Left lung (tissue), 10 donors: ENCODE results near the gene SYT5. TPM values are rescaled to one million over a fixed set of nuclear protein-coding genes. Genes with fewer than 3 reads are reported as not detected.

Source experiments
- ATAC-seq: fragments of 200-7000 bp; cut with Tn5 transposase; one replicate; pipeline ENCODE4 v1.9.1; 2020; ENCODE audit warnings: moderate library complexity
- DNase-seq, 4 donors: peaks; one replicate each; pipeline ENCODE4 v3.0.0-alpha.2; 2013 to 2020
- H3K27ac ChIP-seq, 2 donors: fragments of 200-600 bp; sonication (generic) in 1 of 2; one replicate each; pipeline versions ENCODE4 v1.5.0 to v1.8.0; 2020 to 2021
- H3K27me3 ChIP-seq, 2 donors: fragments of 200-600 bp; sonication (generic) in 1 of 2; one replicate each; pipeline versions ENCODE4 v1.5.0 to v1.8.0; 2020 to 2021
- H3K36me3 ChIP-seq, 2 donors: fragments of 200-600 bp; sonication (generic) in 1 of 2; one replicate each; pipeline versions ENCODE4 v1.5.0 to v1.8.0; 2020 to 2021
- H3K4me1 ChIP-seq, 2 donors: fragments of 200-600 bp; one replicate each; pipeline ENCODE4 v1.8.0; 2021
- H3K4me3 ChIP-seq, 2 donors: fragments of 200-600 bp; sonication (generic) in 1 of 2; one replicate each; pipeline versions ENCODE4 v1.5.0 to v1.8.0; 2020 to 2021; ENCODE audit warnings: mild to moderate bottlenecking in 1 of 2
- H3K9me3 ChIP-seq, 2 donors: fragments of 200-600 bp; sonication (generic) in 1 of 2; one replicate each; pipeline versions ENCODE4 v1.5.0 to v1.8.0; 2020 to 2021
- CTCF ChIP-seq, 2 donors: fragments of 200-600 bp; sonication (generic) in 1 of 2; IDR thresholded peaks; one replicate each; pipeline versions ENCODE4 v1.5.0 to v1.8.0; 2021; ENCODE audit warnings: antibody characterized with exemption in 2 of 2
- intact Hi-C, 2 donors: fragments of 100-400 bp; cut with DNase I; formaldehyde crosslinking; loops; one replicate each; pipeline versions ENCODE4 v1.11.2 to v1.14.2; 2022
- polyA plus RNA-seq, 6 donors: library from polyadenylated mRNA; unstranded; fragments of 120-200 nt; gene quantifications; one replicate each; pipeline ENCODE4 v1.2.1, GENCODE V29; 2013; ENCODE audit not compliant: insufficient read length in 6 of 6
- total RNA-seq, 2 donors: library from RNA; stranded (reverse); fragmentation: NEBNext Ultra II Directional; extraction: Animal tissue kit (Norgen Biotek cat#: 25700); gene quantifications; one replicate each; pipeline ENCODE4 v1.2.1, GENCODE V29; 2021
- donor health status: DM: no; HTN: yes; CAD: no.
- donor health status: DM: no; HTN: no; CAD: no.

SYT5 gene
- total and polyA plus RNA-seq, 8 donors = 0.61 to 1.5 (median 0.94) TPM; not detected in 2

DNA sequence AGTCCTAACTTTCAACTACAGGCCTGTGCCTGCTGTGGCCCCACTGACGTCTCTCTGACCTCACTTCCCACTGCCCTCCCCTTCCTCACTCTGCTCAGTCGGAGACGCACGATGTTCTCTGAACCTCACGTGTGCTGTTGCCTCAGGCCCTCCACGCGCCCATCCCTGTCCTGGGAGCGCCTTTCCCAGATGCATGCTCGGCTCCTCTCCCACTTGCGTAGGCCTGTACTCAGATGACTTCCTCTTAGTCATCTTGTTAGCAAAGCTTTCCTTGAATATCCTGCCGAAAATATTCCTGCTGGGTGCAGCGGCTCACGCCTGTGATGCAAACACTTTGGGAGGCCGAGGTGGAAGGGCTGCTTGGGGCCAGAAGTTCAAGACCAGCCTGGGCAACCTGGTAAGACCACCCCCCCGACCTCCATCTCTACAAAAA, 9.3 kb upstream of the SYT5 start:
- Histone ChIP-seq H3K4me3 (no peak overlapping the region), H3K36me3 (no peaks in the 10 kb centered on the region), H3K9me3 (no peaks in the 10 kb centered on the region), H3K27me3 (peaks cover 0 to 53% of the 10 kb centered on the region in 2 donors), H3K27ac (no peak overlapping the region), H3K4me1 (no peaks in the 10 kb centered on the region)
- no peak for DNase-seq
- no peak for TF ChIP-seq CTCF (IDR thresholded peaks at IDR 0.05)
- intact Hi-C loops = no loop called here
- ATAC-seq = peak; percentile 29

DNA sequence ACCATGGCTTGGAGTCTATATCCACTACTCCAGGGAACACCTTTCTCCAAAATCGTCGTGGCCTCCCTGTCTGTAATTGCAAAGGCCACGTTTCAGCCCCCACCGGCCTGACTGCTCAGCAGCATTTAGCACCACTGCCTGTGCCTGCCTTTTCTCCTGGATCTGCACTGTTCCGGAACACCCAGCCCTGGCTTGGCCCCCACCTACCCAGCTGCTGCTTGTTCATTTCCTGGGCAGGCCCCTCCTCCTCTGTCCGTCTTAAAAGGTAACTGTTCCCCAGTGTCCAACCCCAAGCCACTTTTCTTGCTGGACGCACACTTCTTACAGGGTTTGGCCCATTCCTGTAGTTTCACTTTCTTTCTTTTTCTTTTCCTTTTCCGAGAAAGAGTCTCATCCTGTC, 8.5 kb upstream of the SYT5 start:
- Histone ChIP-seq H3K9me3 (no peaks in the 10 kb centered on the region), H3K4me3 (no peak overlapping the region), H3K4me1 (no peaks in the 10 kb centered on the region), H3K27me3 (peaks cover 0 to 54% of the 10 kb centered on the region in 2 donors), H3K27ac (no peak overlapping the region), H3K36me3 (no peaks in the 10 kb centered on the region)
- no peak for DNase-seq
- no peak for TF ChIP-seq CTCF (IDR thresholded peaks at IDR 0.05)
- intact Hi-C loops = no loop called here
- no peak for ATAC-seq

DNA sequence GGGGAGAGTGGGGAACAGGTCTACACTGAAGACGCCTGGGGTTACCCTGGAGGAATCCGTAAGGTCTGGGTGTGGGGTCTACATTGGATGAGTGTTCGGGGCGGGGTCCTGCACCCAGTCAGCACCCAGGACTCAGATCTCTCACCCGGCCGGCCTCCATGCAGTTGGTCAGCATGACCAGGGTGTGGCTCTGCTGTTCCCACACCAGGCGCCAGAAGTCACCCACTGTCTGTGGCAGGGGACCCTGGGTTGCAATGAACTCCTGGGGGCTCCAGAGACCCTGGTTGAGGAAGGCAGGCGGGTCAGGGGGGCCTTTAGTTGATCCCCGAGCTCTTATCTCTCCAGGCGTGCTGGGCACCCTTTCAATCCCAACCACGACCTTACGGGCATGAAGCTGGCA, 6.0 kb upstream of the SYT5 start:
- Histone ChIP-seq H3K4me1 (no peaks in the 10 kb centered on the region), H3K27ac (no peak overlapping the region), H3K4me3 (no peak overlapping the region), H3K27me3 (peaks cover 6 to 58% of the 10 kb centered on the region in 2 donors), H3K36me3 (no peaks in the 10 kb centered on the region), H3K9me3 (no peaks in the 10 kb centered on the region)
- DNase-seq (no peak), ATAC-seq (no peak)
- no peak for TF ChIP-seq CTCF (IDR thresholded peaks at IDR 0.05)
- intact Hi-C loops = no loop called here

- Histone ChIP-seq H3K4me3 (no peak overlapping the region), H3K4me1 (peaks cover 4 to 14% of the 10 kb centered on the region in 2 donors), H3K36me3 (no peaks in the 10 kb centered on the region), H3K27me3 (peaks cover 46 to 99% of the 10 kb centered on the region in 2 donors), H3K9me3 (no peaks in the 10 kb centered on the region), H3K27ac (no peak overlapping the region)
- intact Hi-C loops = no loop called here
- DNase-seq = no peak
- ATAC-seq = no peak
- TF ChIP-seq CTCF (IDR thresholded peaks at IDR 0.05) = no peak
Observed at GRCh38 chr19:55181740-55182139, 1.7 kb upstream of the SYT5 start.

GRCh38 chr19:55178781-55179599, 1.1 kb downstream of the SYT5 start:
- H3K4me1 ChIP-seq = peaks cover 4 to 16% of the 10 kb centered on the region in 2 donors
- H3K27me3 ChIP-seq = peaks cover 73 to 100% of the 10 kb centered on the region in 2 donors
- H3K9me3 ChIP-seq = no peaks in the 10 kb centered on the region
- H3K36me3 ChIP-seq = no peaks in the 10 kb centered on the region
- no peak for TF ChIP-seq CTCF (IDR thresholded peaks at IDR 0.05)
- H3K27ac ChIP-seq = no peak overlapping the region
- intact Hi-C loops = no loop called here
- DNase-seq (peak; percentile 54 to 83 (median 74)), ATAC-seq (peak; percentile 83)
- peak overlapping the region in 1 of 2 donors; percentile 17 for H3K4me3 ChIP-seq
